Stimulated activated naive CD8-positive, alpha-beta T cell treated with anti-CD3 and anti-CD28 coated beads, Interleukin-15, amount 100 ng/mL, for 72 hours (primary cell): ENCODE data around the gene COL19A1.

Experiments used
- ATAC-seq: fragments of 150-1000 bp; cut with Tn5 transposase; 2 replicates; pipeline ENCODE4 v1.10.0; 2021; ENCODE audit warnings: mild to moderate bottlenecking, moderate library complexity
- DNase-seq, 2 donors: peaks; one replicate each; pipeline ENCODE4 v3.0.0; 2021 to 2022
- H3K27ac Mint-ChIP-seq, 2 donors: one replicate each; pipeline ENCODE4 v1.8.0; 2022; ENCODE audit warnings: mild to moderate bottlenecking in 2 of 2, mixed read lengths in 2 of 2, moderate library complexity in 2 of 2
- H3K27me3 Mint-ChIP-seq: one replicate; pipeline ENCODE4 v1.8.0; 2022; ENCODE audit warnings: mixed read lengths
- H3K4me1 Mint-ChIP-seq: one replicate; pipeline ENCODE4 v1.8.0; 2022; ENCODE audit warnings: mild to moderate bottlenecking, mixed read lengths
- H3K4me3 Mint-ChIP-seq, 2 donors: one replicate each; pipeline ENCODE4 v1.8.0; 2022; ENCODE audit warnings: mild to moderate bottlenecking in 2 of 2, mixed read lengths in 2 of 2, moderate library complexity in 1 of 2
- H3K9me3 Mint-ChIP-seq, 2 donors: one replicate each; pipeline ENCODE4 v1.8.0; 2022; ENCODE audit warnings: mixed read lengths in 2 of 2

The COL19A1 gene

GRCh38 chr6:70125602-70126001, 259.2 kb downstream of the COL19A1 start:
- Mint-ChIP-seq H3K4me3 (no peak overlapping the region), H3K27me3 (no peaks in the 10 kb centered on the region), H3K9me3 (no peaks in the 10 kb centered on the region), H3K27ac (no peak overlapping the region), H3K4me1 (no peaks in the 10 kb centered on the region)
- ATAC-seq (no peak), DNase-seq (no peak)

- no peaks in the 10 kb centered on the region for H3K9me3 Mint-ChIP-seq
- no peak overlapping the region for H3K27ac Mint-ChIP-seq
- ATAC-seq (no peak), DNase-seq (no peak)
- H3K4me1 Mint-ChIP-seq, result no peaks in the 10 kb centered on the region
- peaks cover 6% of the 10 kb centered on the region for H3K27me3 Mint-ChIP-seq
- no peak overlapping the region for H3K4me3 Mint-ChIP-seq
These were observed 263.0 kb downstream of the COL19A1 start for GRCh38 chr6:70129341-70129740.

GRCh38 chr6:70130865-70131264, 264.5 kb downstream of the COL19A1 start:
- Mint-ChIP-seq H3K9me3 (no peaks in the 10 kb centered on the region), H3K4me1 (no peaks in the 10 kb centered on the region), H3K27ac (no peak overlapping the region), H3K4me3 (no peak overlapping the region), H3K27me3 (peaks cover 6% of the 10 kb centered on the region)
- ATAC-seq, result no peak
- DNase-seq, result no peak

GRCh38 chr6:70131528-70131927, 265.2 kb downstream of the COL19A1 start:
- no peak for ATAC-seq
- no peaks in the 10 kb centered on the region for H3K9me3 Mint-ChIP-seq
- H3K27ac Mint-ChIP-seq, result no peak overlapping the region
- H3K4me1 Mint-ChIP-seq, result no peaks in the 10 kb centered on the region
- no peak for DNase-seq
- H3K4me3 Mint-ChIP-seq, result no peak overlapping the region
- peaks cover 6% of the 10 kb centered on the region for H3K27me3 Mint-ChIP-seq

- Mint-ChIP-seq H3K27me3 (peaks cover 6% of the 10 kb centered on the region), H3K4me1 (no peaks in the 10 kb centered on the region), H3K4me3 (no peak overlapping the region), H3K27ac (no peak overlapping the region), H3K9me3 (no peaks in the 10 kb centered on the region)
- ATAC-seq, result no peak
- DNase-seq, result no peak
These were observed 266.9 kb downstream of the COL19A1 start for GRCh38 chr6:70133246-70133645.

- ATAC-seq, result no peak
- Mint-ChIP-seq H3K4me3 (no peak overlapping the region), H3K4me1 (no peaks in the 10 kb centered on the region), H3K27ac (no peak overlapping the region), H3K9me3 (no peaks in the 10 kb centered on the region), H3K27me3 (peaks cover 6% of the 10 kb centered on the region)
- DNase-seq, result no peak
These were observed 268.2 kb downstream of the COL19A1 start for GRCh38 chr6:70134542-70134941.

GRCh38 chr6:70135219-70136160, 269.1 kb downstream of the COL19A1 start:
- Mint-ChIP-seq H3K4me1 (no peaks in the 10 kb centered on the region), H3K4me3 (no peak overlapping the region), H3K9me3 (no peaks in the 10 kb centered on the region), H3K27me3 (peaks cover 6% of the 10 kb centered on the region), H3K27ac (no peak overlapping the region)
- ATAC-seq, result no peak
- no peak for DNase-seq

GRCh38 chr6:70136996-70137395, 270.6 kb downstream of the COL19A1 start:
- Mint-ChIP-seq H3K4me1 (no peaks in the 10 kb centered on the region), H3K9me3 (no peaks in the 10 kb centered on the region), H3K4me3 (no peak overlapping the region), H3K27ac (no peak overlapping the region), H3K27me3 (peaks cover 6% of the 10 kb centered on the region)
- ATAC-seq (no peak), DNase-seq (no peak)

GRCh38 chr6:70140496-70140895, 274.1 kb downstream of the COL19A1 start:
- no peak for ATAC-seq
- Mint-ChIP-seq H3K27me3 (no peaks in the 10 kb centered on the region), H3K27ac (no peak overlapping the region), H3K4me3 (no peak overlapping the region), H3K4me1 (no peaks in the 10 kb centered on the region), H3K9me3 (no peaks in the 10 kb centered on the region)
- DNase-seq, result no peak

GRCh38 chr6:70142034-70142433, 275.7 kb downstream of the COL19A1 start:
- ATAC-seq (no peak), DNase-seq (no peak)
- no peaks in the 10 kb centered on the region for H3K27me3 Mint-ChIP-seq
- H3K4me3 Mint-ChIP-seq, result no peak overlapping the region
- no peaks in the 10 kb centered on the region for H3K9me3 Mint-ChIP-seq
- no peak overlapping the region for H3K27ac Mint-ChIP-seq
- no peaks in the 10 kb centered on the region for H3K4me1 Mint-ChIP-seq

- H3K27me3 Mint-ChIP-seq, result no peaks in the 10 kb centered on the region
- H3K4me3 Mint-ChIP-seq, result no peak overlapping the region
- H3K4me1 Mint-ChIP-seq, result no peaks in the 10 kb centered on the region
- ATAC-seq (no peak), DNase-seq (no peak)
- no peaks in the 10 kb centered on the region for H3K9me3 Mint-ChIP-seq
- no peak overlapping the region for H3K27ac Mint-ChIP-seq
These were observed 278.8 kb downstream of the COL19A1 start for GRCh38 chr6:70145178-70145577.

- H3K9me3 Mint-ChIP-seq, result no peaks in the 10 kb centered on the region
These were observed 282.9 kb downstream of the COL19A1 start for GRCh38 chr6:70149209-70149788.

GRCh38 chr6:70150521-70150920, 284.2 kb downstream of the COL19A1 start:
- Mint-ChIP-seq H3K27ac (no peak overlapping the region), H3K27me3 (no peaks in the 10 kb centered on the region), H3K9me3 (no peaks in the 10 kb centered on the region), H3K4me3 (no peak overlapping the region), H3K4me1 (no peaks in the 10 kb centered on the region)
- DNase-seq (no peak), ATAC-seq (no peak)

More at GRCh38 chr6:70149209-70149788, 282.9 kb downstream of the COL19A1 start:
- no peak for ATAC-seq
- no peak for DNase-seq
- Mint-ChIP-seq H3K27me3 (no peaks in the 10 kb centered on the region), H3K4me1 (no peaks in the 10 kb centered on the region), H3K27ac (no peak overlapping the region), H3K4me3 (no peak overlapping the region)

- H3K27ac Mint-ChIP-seq, result no peak overlapping the region
- DNase-seq (no peak), ATAC-seq (no peak)
- no peak overlapping the region for H3K4me3 Mint-ChIP-seq
- no peaks in the 10 kb centered on the region for H3K27me3 Mint-ChIP-seq
- H3K9me3 Mint-ChIP-seq, result no peaks in the 10 kb centered on the region
- H3K4me1 Mint-ChIP-seq, result no peaks in the 10 kb centered on the region
These were observed 285.3 kb downstream of the COL19A1 start for GRCh38 chr6:70151616-70152015.

GRCh38 chr6:70152786-70153185, 286.4 kb downstream of the COL19A1 start:
- no peak for DNase-seq
- Mint-ChIP-seq H3K27ac (no peak overlapping the region), H3K4me1 (no peaks in the 10 kb centered on the region), H3K27me3 (no peaks in the 10 kb centered on the region), H3K4me3 (no peak overlapping the region), H3K9me3 (no peaks in the 10 kb centered on the region)
- no peak for ATAC-seq

- H3K4me3 Mint-ChIP-seq, result no peak overlapping the region
- DNase-seq (no peak), ATAC-seq (no peak)
- H3K9me3 Mint-ChIP-seq, result no peaks in the 10 kb centered on the region
- H3K27ac Mint-ChIP-seq, result no peak overlapping the region
- H3K27me3 Mint-ChIP-seq, result peaks cover 8% of the 10 kb centered on the region
- H3K4me1 Mint-ChIP-seq, result no peaks in the 10 kb centered on the region
These were observed 290.7 kb downstream of the COL19A1 start for GRCh38 chr6:70157086-70157485.
